K562 (cell line): ENCODE data around the gene SEC61A2. TPM values are rescaled to one million over a fixed set of nuclear protein-coding genes. Genes with fewer than 3 reads are reported as not detected.

Source experiments
- BHLHE40 ChIP-seq: IDR thresholded peaks from 2 replicates; pipeline ENCODE4 v1.6.1; 2011; ENCODE audit warnings: low read length, improper control_type of control experiment
- CHD7 ChIP-seq: fragments of 200-600 bp; sonication (generic); IDR thresholded peaks from one replicate; pipeline ENCODE4 v1.6.1; 2012; ENCODE audit warnings: mild to moderate bottlenecking, low read depth, low read length, inconsistent platforms
- GATA2 ChIP-seq: sonication (generic); formaldehyde crosslinking; IDR thresholded peaks from 2 replicates; pipeline ENCODE4 v1.4.0; 2020; ENCODE audit warnings: mild to moderate bottlenecking, missing genetic modification reagents
- HDAC2 ChIP-seq: fragments of 450-650 bp; IDR thresholded peaks from 2 replicates; pipeline ENCODE4 v1.6.1; 2016; ENCODE audit warnings: mild to moderate bottlenecking
- RBM15 ChIP-seq: fragments of 200-400 bp; formaldehyde crosslinking; IDR thresholded peaks from 2 replicates; pipeline ENCODE4 v1.6.1; 2018; ENCODE audit warnings: mild to moderate bottlenecking, low read length, moderate library complexity; ENCODE audit not compliant: insufficient read depth
- TEAD4 ChIP-seq, 2 experiments: sonication (generic) in 1 of 2; formaldehyde crosslinking in 1 of 2; IDR thresholded peaks; 2 replicates each; pipeline versions ENCODE4 v1.6.1 to v1.8.0; 2012 to 2022; ENCODE audit warnings: borderline replicate concordance in 1 of 2, inconsistent platforms in 1 of 2, low read length in 1 of 2, mild to moderate bottlenecking in 1 of 2, missing genetic modification reagents in 1 of 2
- ZNF212 ChIP-seq: fragments of 450-650 bp; formaldehyde crosslinking; IDR thresholded peaks from 2 replicates; pipeline ENCODE4 v1.4.0; 2020; ENCODE audit warnings: mild to moderate bottlenecking
- polyA plus RNA-seq, 8 experiments: library from polyadenylated mRNA; depleted of rRNA in 4 of 8; stranded (reverse) in 5 of 8; unstranded in 3 of 8; fragments of >200 nt; fragmentation: Nextera tagmentation in 2 of 8; fragmentation: Illumina TruSeq in 1 of 8; extraction: Ambion mirVana in 2 of 8; extraction: Trizol in 1 of 8; gene quantifications; 2 replicates each; pipeline versions ENCODE4 v1.2.1 to v1.2.3, GENCODE V29; 2011 to 2014; ENCODE audit warnings: inconsistent platforms in 1 of 8, missing spikeins in 1 of 8
- total RNA-seq, 7 experiments: library from RNA; depleted of rRNA in 6 of 7; stranded (reverse); fragments of >200 nt in 6 of 7; fragmentation: Illumina TruSeq in 2 of 7; extraction: Trizol in 2 of 7; gene quantifications; 2 replicates each; pipeline versions ENCODE4 v1.2.1 to v1.2.3, GENCODE V29; 2011 to 2021; ENCODE audit warnings: low replicate concordance in 1 of 7
- TF ChIP-seq, protein P1 (sequence below): fragments of 250-450 bp; sonication (Bioruptor Pico); IDR thresholded peaks from 2 replicates; pipeline ENCODE4 v1.5.0; 2020; ENCODE audit warnings: mild to moderate bottlenecking
- TF ChIP-seq, protein P2 (sequence below), 2 experiments: IDR thresholded peaks; 2 replicates each; pipeline ENCODE4 v1.6.1; 2012; ENCODE audit warnings: improper control_type of control experiment in 2 of 2, low read depth in 2 of 2, low read length in 2 of 2, borderline replicate concordance in 1 of 2

Gene SEC61A2
- total and polyA plus RNA-seq, 9 of the 15 experiments (the other 6 are each of a cell fraction or from before 2014, with no cell fraction given), result 1.2 to 9.7 (median 3.9) TPM

GRCh38 chr10:12208460-12208859, 79.0 kb downstream of the SEC61A2 start (continued):
- TF ChIP-seq CHD7 (no peak), HDAC2 (peak; percentile 44; the same call in 1 of the 2 replicates), TEAD4 (IDR thresholded peaks at IDR 0.05; ENCODE audit: low read length) (peak; percentile 81), TEAD4 (CRISPR knock-in tag; IDR thresholded peaks at IDR 0.05; ENCODE audit: borderline replicate concordance) (no peak), ZNF212 (CRISPR knock-in tag) (no peak), BHLHE40 (peak; percentile 27; the same call in 1 of the 2 replicates), GATA2 (CRISPR knock-in tag) (peak; percentile 76), RBM15 (no peak)
- TF ChIP-seq, protein P1, sequence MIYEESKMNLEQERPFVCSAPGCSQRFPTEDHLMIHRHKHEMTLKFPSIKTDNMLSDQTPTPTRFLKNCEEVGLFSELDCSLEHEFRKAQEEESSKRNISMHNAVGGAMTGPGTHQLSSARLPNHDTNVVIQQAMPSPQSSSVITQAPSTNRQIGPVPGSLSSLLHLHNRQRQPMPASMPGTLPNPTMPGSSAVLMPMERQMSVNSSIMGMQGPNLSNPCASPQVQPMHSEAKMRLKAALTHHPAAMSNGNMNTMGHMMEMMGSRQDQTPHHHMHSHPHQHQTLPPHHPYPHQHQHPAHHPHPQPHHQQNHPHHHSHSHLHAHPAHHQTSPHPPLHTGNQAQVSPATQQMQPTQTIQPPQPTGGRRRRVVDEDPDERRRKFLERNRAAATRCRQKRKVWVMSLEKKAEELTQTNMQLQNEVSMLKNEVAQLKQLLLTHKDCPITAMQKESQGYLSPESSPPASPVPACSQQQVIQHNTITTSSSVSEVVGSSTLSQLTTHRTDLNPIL (CRISPR knock-in tag), result no peak
- TF ChIP-seq, protein P2, sequence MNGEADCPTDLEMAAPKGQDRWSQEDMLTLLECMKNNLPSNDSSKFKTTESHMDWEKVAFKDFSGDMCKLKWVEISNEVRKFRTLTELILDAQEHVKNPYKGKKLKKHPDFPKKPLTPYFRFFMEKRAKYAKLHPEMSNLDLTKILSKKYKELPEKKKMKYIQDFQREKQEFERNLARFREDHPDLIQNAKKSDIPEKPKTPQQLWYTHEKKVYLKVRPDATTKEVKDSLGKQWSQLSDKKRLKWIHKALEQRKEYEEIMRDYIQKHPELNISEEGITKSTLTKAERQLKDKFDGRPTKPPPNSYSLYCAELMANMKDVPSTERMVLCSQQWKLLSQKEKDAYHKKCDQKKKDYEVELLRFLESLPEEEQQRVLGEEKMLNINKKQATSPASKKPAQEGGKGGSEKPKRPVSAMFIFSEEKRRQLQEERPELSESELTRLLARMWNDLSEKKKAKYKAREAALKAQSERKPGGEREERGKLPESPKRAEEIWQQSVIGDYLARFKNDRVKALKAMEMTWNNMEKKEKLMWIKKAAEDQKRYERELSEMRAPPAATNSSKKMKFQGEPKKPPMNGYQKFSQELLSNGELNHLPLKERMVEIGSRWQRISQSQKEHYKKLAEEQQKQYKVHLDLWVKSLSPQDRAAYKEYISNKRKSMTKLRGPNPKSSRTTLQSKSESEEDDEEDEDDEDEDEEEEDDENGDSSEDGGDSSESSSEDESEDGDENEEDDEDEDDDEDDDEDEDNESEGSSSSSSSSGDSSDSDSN (IDR thresholded peaks at IDR 0.05; ENCODE audit: borderline replicate concordance in 1 of 2, low read depth in 2 of 2, low read length in 2 of 2), result no peak
